Calu3 (cell line): ENCODE data around the gene SUGT1. TPM values are rescaled to one million over a fixed set of nuclear protein-coding genes. Genes with fewer than 3 reads are reported as not detected.
A peak's percentile ranks its signal among the peaks of the same experiment; 100 is the strongest.
"Not testable (repeated sequence)": the region's sequence is repeated elsewhere in the genome, so short reads cannot be mapped to it uniquely, and the experiment has no call there.

ENCODE experiments used
- Bru-seq: library from RNA; stranded (reverse); fragments of 400-500 nt; gene quantifications from one replicate; lab custom pipeline; 2021; lab: Mats Ljungman, UMichigan
- BruChase-seq, 2 experiments: library from RNA; stranded (reverse); fragments of 400-500 nt; gene quantifications; one replicate each; lab custom pipeline; 2021; lab: Mats Ljungman, UMichigan
- BruUV-seq: library from RNA; stranded (reverse); fragments of 400-500 nt; replicated peaks from 2 replicates; lab custom pipeline; 2021; lab: Mats Ljungman, UMichigan
- CTCF ChIA-PET: fragments of 300-600 bp; sonication (Branson Sonifier 250); formaldehyde crosslinking; loops from one replicate; lab custom pipeline; 2022; ENCODE audit warnings: antibody characterized with exemption; lab: Charles Lee
- DNase-seq: peaks from one replicate; pipeline ENCODE4 v3.0.0; 2022
- H3K27ac Mint-ChIP-seq: one replicate; pipeline ENCODE4 v1.8.0; 2022; ENCODE audit warnings: mixed read lengths; ENCODE audit not compliant: unreplicated experiment
- H3K27me3 Mint-ChIP-seq: one replicate; pipeline ENCODE4 v1.8.0; 2022; ENCODE audit warnings: mixed read lengths; ENCODE audit not compliant: unreplicated experiment
- H3K36me3 Mint-ChIP-seq: one replicate; pipeline ENCODE4 v1.8.0; 2022; ENCODE audit warnings: mild to moderate bottlenecking, moderate library complexity, mixed read lengths; ENCODE audit not compliant: insufficient read depth, unreplicated experiment
- H3K4me1 Mint-ChIP-seq: one replicate; pipeline ENCODE4 v1.8.0; 2022; ENCODE audit warnings: mild to moderate bottlenecking, low read depth, mixed read lengths; ENCODE audit not compliant: unreplicated experiment
- H3K4me3 Mint-ChIP-seq: one replicate; pipeline ENCODE4 v1.8.0; 2022; ENCODE audit warnings: mild to moderate bottlenecking, low read depth, moderate library complexity, mixed read lengths; ENCODE audit not compliant: unreplicated experiment
- H3K9me3 Mint-ChIP-seq: one replicate; pipeline ENCODE4 v1.8.0; 2022; ENCODE audit warnings: low read depth, mixed read lengths; ENCODE audit not compliant: unreplicated experiment
- intact Hi-C: fragments of 100-400 bp; cut with micrococcal nuclease; formaldehyde crosslinking; loops from one replicate; pipeline ENCODE4 v1.10.0; 2022; ENCODE audit not compliant: unreplicated experiment
- long read RNA-seq: library from polyadenylated mRNA; stranded (forward); transcript quantifications from one replicate; pipeline ENCODE4 v2.0.0, GENCODE V29; 2022
- total RNA-seq: library from RNA; stranded (reverse); gene quantifications from 2 replicates; pipeline ENCODE4 v1.2.3, GENCODE V29; 2022
- TF ChIP-seq, protein P1 (sequence below): fragments of 200-600 bp; IDR thresholded peaks from one replicate; pipeline ENCODE4 v1.8.0; 2022; ENCODE audit warnings: antibody characterized with exemption; ENCODE audit not compliant: unreplicated experiment

Gene SUGT1
- total RNA-seq: 48.0 and 58.4 TPM in 2 replicates
- percentile 81 among the genes with signal in this experiment for Bru-seq, nascent RNA
- BruChase-seq, experiment 1, labeled RNA remaining after a 6-hour chase: percentile 88 among the genes with signal in this experiment
- BruChase-seq, experiment 2, labeled RNA remaining after a 2-hour chase: percentile 87 among the genes with signal in this experiment
- long read RNA-seq, partial matches to known transcripts: 0 of 7 reads
- long read RNA-seq, other reads (novel, unspliced or antisense): 7 of 7 reads

DNA sequence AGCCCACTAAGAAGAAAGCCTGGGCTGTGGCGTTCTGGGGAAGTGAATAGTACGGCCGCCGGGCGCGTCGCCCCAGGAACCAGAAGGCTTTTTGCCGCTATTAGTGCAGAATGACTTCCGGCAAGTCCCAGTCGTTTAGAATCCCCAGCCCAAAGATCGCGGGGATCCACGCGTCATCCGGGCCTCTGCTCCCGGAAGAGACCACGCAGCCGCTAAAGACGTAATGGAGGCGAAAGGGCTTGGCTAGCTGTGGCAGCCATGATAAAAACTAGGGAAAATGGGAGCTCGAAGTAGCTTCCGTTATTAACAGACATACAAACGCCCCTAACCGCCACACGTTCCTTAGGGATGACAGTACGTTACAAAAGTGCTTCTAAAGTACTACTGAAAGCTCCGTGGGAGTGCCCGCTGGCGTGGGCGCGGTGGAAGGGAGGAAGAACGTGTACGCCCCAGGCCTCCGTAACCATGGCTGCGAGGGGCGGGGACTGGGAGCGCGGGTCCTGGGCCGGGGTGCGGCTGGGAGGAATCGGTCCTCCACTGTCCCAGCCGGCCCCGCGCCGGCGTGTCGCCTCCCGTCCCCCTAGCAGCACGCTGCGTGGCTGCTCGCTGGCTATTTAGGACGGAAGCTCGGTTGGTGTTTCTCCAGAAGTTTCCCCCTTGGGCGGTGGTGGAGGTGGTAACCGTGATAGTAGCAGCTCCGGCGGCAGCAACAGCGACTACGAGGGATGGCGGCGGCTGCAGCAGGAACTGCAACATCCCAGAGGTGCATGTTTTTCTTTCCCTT is at the start of gene SUGT1:
Gene SUGT1 (plus strand): TSS at position 641 of the 784 bp plus-strand sequence. CDS start 85 bp downstream, at position 726.
- Mint-ChIP-seq H3K27ac (no peak within 1 kb of the TSS), H3K36me3 (peaks cover 4% of the 10 kb centered on the region), H3K9me3 (no peaks in the 10 kb centered on the region), H3K27me3 (no peaks in the 10 kb centered on the region), H3K4me1 (no peaks in the 10 kb centered on the region), H3K4me3 (no peak within 1 kb of the TSS)
- intact Hi-C loops: loop anchor here (2.0 kb wide), 1 partner anchor 156 kb away; no protein-coding TSS in a partner anchor
- BruUV-seq: no TSS peak
- CTCF ChIA-PET: interaction anchor here (0.6 to 1.8 kb wide), 6 partner anchors 20 to 316 kb away, joined by 3 to 12 read pairs (median 5); no protein-coding TSS in a partner anchor
- TF ChIP-seq, protein P1, sequence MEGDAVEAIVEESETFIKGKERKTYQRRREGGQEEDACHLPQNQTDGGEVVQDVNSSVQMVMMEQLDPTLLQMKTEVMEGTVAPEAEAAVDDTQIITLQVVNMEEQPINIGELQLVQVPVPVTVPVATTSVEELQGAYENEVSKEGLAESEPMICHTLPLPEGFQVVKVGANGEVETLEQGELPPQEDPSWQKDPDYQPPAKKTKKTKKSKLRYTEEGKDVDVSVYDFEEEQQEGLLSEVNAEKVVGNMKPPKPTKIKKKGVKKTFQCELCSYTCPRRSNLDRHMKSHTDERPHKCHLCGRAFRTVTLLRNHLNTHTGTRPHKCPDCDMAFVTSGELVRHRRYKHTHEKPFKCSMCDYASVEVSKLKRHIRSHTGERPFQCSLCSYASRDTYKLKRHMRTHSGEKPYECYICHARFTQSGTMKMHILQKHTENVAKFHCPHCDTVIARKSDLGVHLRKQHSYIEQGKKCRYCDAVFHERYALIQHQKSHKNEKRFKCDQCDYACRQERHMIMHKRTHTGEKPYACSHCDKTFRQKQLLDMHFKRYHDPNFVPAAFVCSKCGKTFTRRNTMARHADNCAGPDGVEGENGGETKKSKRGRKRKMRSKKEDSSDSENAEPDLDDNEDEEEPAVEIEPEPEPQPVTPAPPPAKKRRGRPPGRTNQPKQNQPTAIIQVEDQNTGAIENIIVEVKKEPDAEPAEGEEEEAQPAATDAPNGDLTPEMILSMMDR: no peak
- DNase-seq: peak; percentile 98

DNA sequence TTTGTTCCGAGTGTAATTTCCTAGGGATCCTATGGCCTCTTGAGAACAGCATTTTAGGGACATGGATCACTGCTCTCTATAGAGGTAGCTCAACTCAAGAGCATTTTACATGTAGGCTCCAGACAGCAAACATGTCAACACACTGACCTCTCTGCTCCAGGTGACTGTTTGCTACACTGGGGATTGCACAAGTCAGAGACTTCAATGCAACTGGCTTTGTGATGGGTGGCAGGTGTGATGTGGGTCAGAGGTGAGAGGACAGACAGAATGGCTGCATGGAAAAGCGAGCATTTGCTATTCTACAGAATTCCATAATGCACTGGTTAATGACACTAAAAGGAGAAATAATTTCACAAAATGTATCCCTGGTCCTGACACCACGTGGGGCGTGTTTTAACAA is 49.3 kb upstream of the SUGT1 start:
- H3K36me3 Mint-ChIP-seq, H3K9me3 Mint-ChIP-seq, H3K4me1 Mint-ChIP-seq, intact Hi-C loops, H3K27ac Mint-ChIP-seq, BruUV-seq, DNase-seq, H3K4me3 Mint-ChIP-seq, CTCF ChIA-PET: not testable (repeated sequence)
- peaks cover 25% of the 10 kb centered on the region for H3K27me3 Mint-ChIP-seq

DNA sequence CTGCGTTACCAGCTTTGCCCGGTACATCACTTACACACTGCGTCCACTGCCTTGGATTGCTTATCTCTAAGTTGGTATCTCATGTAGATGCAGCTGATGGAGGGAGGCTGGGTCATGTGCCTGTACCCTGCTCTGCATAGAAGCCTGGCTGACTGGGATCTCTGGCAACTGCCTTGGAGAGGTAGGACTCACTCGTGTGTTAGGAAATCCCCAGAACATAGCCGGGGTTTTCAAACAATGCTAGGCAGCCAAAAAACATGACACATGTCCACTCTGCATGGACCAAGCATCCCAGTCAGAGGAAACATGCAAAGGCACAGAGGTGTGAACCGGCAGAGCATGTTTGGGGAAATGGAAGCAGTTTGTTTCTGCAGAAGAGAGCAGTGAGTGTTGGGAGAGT is 46.5 kb upstream of the SUGT1 start:
- H3K27ac Mint-ChIP-seq, BruUV-seq, intact Hi-C loops, H3K9me3 Mint-ChIP-seq, H3K4me3 Mint-ChIP-seq, H3K36me3 Mint-ChIP-seq, CTCF ChIA-PET, DNase-seq: not testable (repeated sequence)
- Mint-ChIP-seq H3K27me3 (peaks cover 29% of the 10 kb centered on the region), H3K4me1 (peaks cover 12% of the 10 kb centered on the region)

DNA sequence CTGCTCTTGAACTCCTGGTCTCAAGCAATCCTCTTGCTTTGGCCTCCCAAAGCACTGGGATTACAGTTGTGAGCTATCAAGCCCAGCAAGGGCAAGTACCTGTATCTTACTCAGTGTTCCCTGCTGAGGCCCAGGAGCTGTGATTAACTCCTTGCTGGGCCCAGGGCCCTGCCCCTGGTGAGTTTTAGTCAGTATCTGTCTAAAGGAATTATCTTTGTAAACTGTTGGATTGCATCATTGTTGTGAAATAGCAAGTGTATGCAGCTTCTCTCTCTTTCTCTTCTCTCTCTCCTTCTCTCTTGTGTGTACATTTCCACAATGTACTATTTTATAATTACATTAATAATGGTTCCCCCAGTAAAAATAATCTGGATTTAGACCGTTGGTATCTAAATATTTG is 45.8 kb upstream of the SUGT1 start:
- CTCF ChIA-PET, H3K9me3 Mint-ChIP-seq, H3K27ac Mint-ChIP-seq, H3K36me3 Mint-ChIP-seq, DNase-seq, H3K4me3 Mint-ChIP-seq, BruUV-seq, intact Hi-C loops: not testable (repeated sequence)
- Mint-ChIP-seq H3K4me1 (peaks cover 12% of the 10 kb centered on the region), H3K27me3 (peaks cover 29% of the 10 kb centered on the region)

DNA sequence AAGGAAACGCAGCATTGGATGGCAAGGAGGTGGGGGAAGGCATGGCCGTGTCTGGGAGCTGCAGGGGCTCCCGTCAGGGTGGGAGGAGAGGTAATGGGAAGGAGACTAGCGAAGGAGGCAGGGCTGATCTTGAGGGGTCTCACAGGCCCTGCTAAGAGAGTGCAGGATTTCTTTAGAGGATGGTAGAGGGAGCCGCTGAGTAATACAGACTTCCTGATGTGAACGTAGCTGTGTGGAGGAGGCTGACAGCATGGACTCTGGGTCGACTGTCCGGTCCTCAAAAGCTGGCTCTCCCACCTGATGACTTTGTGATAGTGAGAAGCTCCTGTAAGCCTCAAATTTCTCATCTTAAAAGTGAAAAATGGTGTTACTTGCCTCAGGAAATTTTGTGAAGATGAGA is 44.5 kb upstream of the SUGT1 start:
- Mint-ChIP-seq H3K27me3 (peaks cover 29% of the 10 kb centered on the region), H3K4me1 (peaks cover 12% of the 10 kb centered on the region)
- H3K27ac Mint-ChIP-seq, H3K4me3 Mint-ChIP-seq, H3K9me3 Mint-ChIP-seq, H3K36me3 Mint-ChIP-seq, CTCF ChIA-PET, BruUV-seq, DNase-seq: not testable (repeated sequence)
- intact Hi-C loops: loop anchor here (2.0 kb wide), 1 partner anchor 581 kb away; no protein-coding TSS in a partner anchor

DNA sequence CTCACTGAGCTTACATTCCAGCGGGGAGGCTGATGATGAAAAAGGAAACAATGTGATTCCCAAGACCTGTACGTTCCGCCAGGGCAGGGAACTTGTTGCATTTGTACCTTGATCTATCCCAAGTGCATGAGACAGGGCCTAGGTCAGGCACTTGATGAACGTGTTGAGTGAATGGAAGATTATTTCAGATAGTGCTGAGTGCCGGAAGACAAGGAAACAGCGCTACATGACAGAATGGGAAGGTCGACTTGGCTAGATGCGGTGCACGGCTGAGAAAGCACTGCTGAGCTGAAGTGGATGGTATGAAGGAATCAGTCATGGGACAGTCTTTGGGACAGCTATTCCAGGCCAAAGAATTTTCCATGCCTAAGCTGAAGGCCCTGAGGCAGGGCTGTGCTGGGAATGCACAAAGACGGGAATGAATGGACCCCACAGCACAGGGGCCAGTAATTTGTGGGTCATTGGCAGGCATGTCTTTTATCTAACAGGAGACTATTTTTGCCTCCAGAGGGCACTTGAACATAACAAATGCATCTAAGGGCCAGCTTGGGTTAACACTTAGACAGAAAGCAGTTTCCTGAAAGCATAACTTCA is 43.5 kb upstream of the SUGT1 start:
- H3K9me3 Mint-ChIP-seq, BruUV-seq, H3K27ac Mint-ChIP-seq, H3K4me3 Mint-ChIP-seq, H3K36me3 Mint-ChIP-seq: not testable (repeated sequence)
- CTCF ChIA-PET: interaction anchor here (1.1 kb wide), 1 partner anchor 359 kb away, joined by 3 read pairs; no protein-coding TSS in a partner anchor
- Mint-ChIP-seq H3K27me3 (peaks cover 29% of the 10 kb centered on the region), H3K4me1 (peaks cover 12% of the 10 kb centered on the region)
- peak; percentile 22 for DNase-seq
- intact Hi-C loops: loop anchor here (2.0 kb wide), 1 partner anchor 580 kb away; no protein-coding TSS in a partner anchor

DNA sequence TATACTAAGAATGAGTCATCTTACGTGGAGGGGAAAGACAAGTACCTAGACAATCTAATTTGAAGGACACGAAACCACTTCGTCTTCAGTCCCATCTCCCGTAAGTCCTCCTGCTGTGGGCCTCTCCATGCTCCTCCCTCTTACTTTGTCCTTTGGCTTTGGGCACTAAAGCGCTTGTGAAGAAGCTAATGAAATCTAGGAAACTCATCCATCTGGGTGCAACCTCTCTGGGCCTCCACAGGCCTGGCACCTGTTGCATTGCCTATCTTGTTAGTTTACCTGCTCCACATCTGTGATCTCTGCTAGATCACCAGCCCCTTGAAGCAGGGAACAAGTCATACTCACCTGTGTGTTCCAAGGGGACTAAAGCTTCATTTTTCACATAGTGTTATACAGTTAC is 42.5 kb upstream of the SUGT1 start:
- H3K9me3 Mint-ChIP-seq, DNase-seq, BruUV-seq, H3K36me3 Mint-ChIP-seq, CTCF ChIA-PET, H3K27ac Mint-ChIP-seq, H3K4me3 Mint-ChIP-seq: not testable (repeated sequence)
- Mint-ChIP-seq H3K4me1 (peaks cover 12% of the 10 kb centered on the region), H3K27me3 (peaks cover 25% of the 10 kb centered on the region)
- intact Hi-C loops: loop anchor here (5.0 kb wide), 1 partner anchor 357 kb away; no protein-coding TSS in a partner anchor
